Bronchial smooth muscle cell (primary cell): ENCODE measurements around the gene MOB4. TPM values are rescaled to one million over a fixed set of nuclear protein-coding genes. Genes with fewer than 3 reads are reported as not detected.

Experiments used
- total RNA-seq: library from RNA; depleted of rRNA; stranded (reverse); fragments of >200 nt; gene quantifications from 2 replicates; pipeline ENCODE4 v1.2.1, GENCODE V29; 2014

MOB4 gene
- 18.9 and 19.8 TPM in 2 replicates for total RNA-seq

DNA sequence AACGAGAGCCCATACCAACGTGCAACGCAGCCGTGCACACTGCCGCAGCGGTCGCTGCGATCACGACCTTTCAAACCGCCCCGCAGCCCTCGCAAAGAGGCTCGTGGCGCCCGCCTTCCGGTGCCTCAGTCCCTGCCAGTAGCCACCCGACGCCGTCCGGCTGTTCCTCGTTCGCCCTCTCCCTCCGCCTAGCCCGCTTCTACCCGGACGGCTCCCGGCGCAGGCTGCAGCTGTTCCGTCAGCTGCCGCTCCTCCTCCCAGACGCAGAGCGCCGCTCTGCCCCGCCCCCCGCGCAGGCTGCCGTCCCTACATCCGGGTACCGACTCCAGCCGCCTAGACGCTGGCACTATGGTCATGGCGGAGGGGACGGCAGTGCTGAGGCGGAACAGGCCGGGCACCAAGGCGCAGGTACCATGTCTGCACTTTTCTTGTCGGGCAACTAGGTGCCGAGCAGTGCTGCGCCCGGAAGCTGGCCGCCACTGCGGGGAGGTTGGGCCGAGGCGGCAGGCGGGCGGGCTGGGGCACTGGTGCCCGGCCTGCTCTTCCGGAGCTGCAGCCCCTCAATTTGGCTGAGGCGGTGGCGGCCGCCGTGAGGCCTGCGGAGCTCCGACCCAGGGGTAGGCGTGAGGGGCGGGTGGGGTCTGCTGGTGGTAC lies at the start of gene MOB4:
MOB4 (plus strand) TSS at position 328 of the 654 bp plus-strand sequence; CDS start at position 349, 21 bp downstream.

DNA sequence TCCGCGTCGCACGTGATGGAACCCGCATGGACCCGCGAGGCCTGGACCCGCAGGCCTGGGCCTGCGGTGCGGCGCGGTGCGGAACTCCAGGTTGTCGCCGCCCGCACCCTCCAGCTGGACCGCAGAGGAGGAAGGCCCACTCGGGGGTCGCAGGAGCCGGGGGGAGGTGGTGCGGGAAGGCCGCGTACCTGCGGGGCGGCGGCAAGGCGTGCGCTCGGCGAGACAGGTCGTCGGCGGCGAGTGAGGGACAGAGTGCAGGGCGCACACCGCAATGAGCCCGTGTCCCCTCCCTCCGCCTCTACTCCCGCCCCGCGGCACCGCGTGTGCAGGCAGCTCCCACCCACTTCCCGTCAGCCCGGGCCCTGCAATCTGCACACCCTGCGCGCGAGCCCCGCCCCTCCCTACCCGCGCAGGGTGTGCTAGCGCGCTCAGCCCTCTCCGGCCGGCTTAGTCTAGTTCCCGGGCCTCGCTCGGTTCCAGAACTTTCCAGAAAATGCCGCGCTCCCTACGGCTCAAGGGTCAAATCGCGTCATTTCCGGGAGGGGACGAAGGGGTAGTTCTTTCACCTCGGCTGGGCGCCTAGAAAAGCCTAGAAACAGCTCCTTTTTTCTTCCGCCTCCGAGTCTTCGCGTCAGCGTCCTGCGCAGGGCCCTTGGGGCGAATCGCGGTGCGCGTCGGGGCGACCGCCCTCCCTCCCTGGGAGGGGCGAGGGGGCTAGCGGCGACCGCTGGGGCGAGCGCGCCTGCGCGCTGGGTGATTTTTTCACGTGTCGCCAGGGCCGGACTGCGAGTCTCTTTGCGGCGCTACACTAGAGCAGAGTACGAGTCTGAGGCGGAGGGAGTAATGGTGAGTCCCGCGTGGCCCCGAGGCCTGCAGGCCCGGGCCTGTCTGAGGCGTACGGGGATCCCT lies 16.0 kb upstream of the MOB4 start, which contains the start of the genes HSPD1 and HSPE1:
HSPD1 (minus strand) TSS at position 247 of the 909 bp plus-strand sequence. CDS start 992 bp downstream, outside the sequence.
HSPE1 (plus strand) TSS at position 786 of the 909 bp plus-strand sequence; CDS start at position 844, 58 bp downstream.

Other genes with a start within 250 kb of the MOB4 start
- 9.4 and 9.9 TPM in 2 replicates for gene ANKRD44, start 205.3 kb upstream of the MOB4 start, total RNA-seq
- 181 and 224 TPM in 2 replicates for gene SF3B1, start 81.0 kb upstream of the MOB4 start, total RNA-seq
- gene COQ10B, start 62.5 kb upstream of the MOB4 start, total RNA-seq: 30.7 and 40.0 TPM in 2 replicates
- 149 and 159 TPM in 2 replicates for gene HSPD1, start 16.2 kb upstream of the MOB4 start, total RNA-seq
- 55.6 and 102 TPM in 2 replicates for gene HSPE1, start 15.7 kb upstream of the MOB4 start, total RNA-seq
- 3.6 and 15.1 TPM in 2 replicates for gene RFTN2, start 159.5 kb downstream of the MOB4 start, total RNA-seq
- 1.1 and 1.2 TPM in 2 replicates for gene MARS2, start 189.3 kb downstream of the MOB4 start, total RNA-seq